IPS-18a (cell line): Measurements from ENCODE around the gene CCDC69.
"Not testable (repeated sequence)": the region's sequence is repeated elsewhere in the genome, so short reads cannot be mapped to it uniquely, and the experiment has no call there.

ENCODE experiments used
- H3K27ac ChIP-seq: one replicate; pipeline ENCODE4 v1.5.1; 2013; ENCODE audit warnings: low read length
- H3K27me3 ChIP-seq: one replicate; pipeline ENCODE4 v1.6.1; 2013; ENCODE audit warnings: mild to moderate bottlenecking, low read length; ENCODE audit not compliant: control insufficient read depth, insufficient read depth
- H3K36me3 ChIP-seq: one replicate; pipeline ENCODE4 v1.6.1; 2013; ENCODE audit warnings: low read depth, low read length; ENCODE audit not compliant: control insufficient read depth
- H3K4me1 ChIP-seq: one replicate; pipeline ENCODE4 v1.6.1; 2013; ENCODE audit warnings: low read depth, low read length; ENCODE audit not compliant: control insufficient read depth
- H3K4me3 ChIP-seq: one replicate; pipeline ENCODE4 v1.5.1; 2013; ENCODE audit warnings: low read length
- H3K9ac ChIP-seq: one replicate; pipeline ENCODE4 v1.6.1; 2013; ENCODE audit warnings: mild to moderate bottlenecking, low read length, moderate library complexity
- H3K9me3 ChIP-seq: one replicate; pipeline ENCODE4 v1.6.1; 2013; ENCODE audit warnings: low read depth, low read length; ENCODE audit not compliant: control insufficient read depth

CCDC69 gene

DNA sequence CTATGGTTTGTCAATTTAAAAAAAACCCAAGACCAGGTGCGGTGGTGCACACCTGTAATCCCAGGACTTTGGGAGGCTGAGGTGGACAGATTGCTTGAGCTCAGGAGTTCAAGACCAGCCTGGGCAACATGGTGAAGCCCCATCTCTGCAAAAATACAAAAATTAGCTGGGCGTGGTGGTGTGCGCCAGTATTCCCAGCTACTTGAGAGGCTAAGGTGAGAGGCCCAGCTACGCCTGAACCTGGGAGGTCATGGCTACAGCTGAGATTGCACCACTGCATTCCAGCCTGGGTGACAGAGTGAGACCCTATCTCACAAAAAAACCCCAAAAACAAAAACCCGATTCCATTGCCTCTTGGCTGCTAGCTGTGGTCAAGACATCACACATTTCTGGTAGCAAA, 31.1 kb upstream of the CCDC69 start:
- H3K27ac ChIP-seq, H3K4me3 ChIP-seq, H3K9me3 ChIP-seq, H3K36me3 ChIP-seq, H3K27me3 ChIP-seq, H3K9ac ChIP-seq: not testable (repeated sequence)
- H3K4me1 ChIP-seq = peaks cover 13% of the 10 kb centered on the region

DNA sequence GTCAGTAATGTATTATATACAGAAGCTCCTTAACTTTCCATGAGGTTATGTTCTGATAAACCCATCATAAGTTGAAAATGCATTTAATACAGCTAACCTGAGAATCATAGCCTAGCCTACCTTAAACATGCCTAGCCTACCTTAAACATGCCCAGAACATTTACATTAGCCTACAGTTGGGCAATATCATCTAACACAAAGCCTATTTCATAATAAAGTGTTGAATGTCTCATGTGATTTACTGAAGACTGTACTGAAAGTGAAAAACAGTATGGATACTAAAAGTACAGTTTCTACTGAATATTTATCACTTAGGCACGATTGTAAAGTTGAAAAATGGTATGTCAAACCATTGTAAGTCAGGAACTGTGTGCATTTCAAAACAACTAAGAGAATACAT, 30.7 kb upstream of the CCDC69 start:
- no peaks in the 10 kb centered on the region for H3K36me3 ChIP-seq
- H3K9me3 ChIP-seq = no peaks in the 10 kb centered on the region
- no peaks in the 10 kb centered on the region for H3K27me3 ChIP-seq
- no peak overlapping the region for H3K27ac ChIP-seq
- H3K9ac ChIP-seq = no peak overlapping the region
- H3K4me3 ChIP-seq = no peak overlapping the region
- H3K4me1 ChIP-seq = peaks cover 13% of the 10 kb centered on the region

DNA sequence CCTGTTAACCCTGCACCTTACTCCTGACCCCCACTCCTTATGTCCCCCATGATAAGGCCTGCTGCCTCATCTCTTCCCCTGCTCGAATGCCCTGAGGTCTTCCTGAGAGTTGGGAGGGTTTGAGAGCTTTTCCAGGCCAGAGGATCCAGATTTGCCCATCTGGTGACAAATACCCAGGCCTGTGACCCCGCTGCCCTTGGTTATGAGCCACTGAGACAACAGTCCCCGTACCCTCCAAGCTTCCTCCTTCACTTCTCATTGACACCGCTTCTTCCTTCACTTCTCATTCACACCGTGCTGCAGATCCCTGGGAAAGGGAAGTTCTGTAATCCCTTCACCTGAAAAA, 29.7 kb upstream of the CCDC69 start:
- peaks cover 13% of the 10 kb centered on the region for H3K4me1 ChIP-seq
- H3K9me3 ChIP-seq = no peaks in the 10 kb centered on the region
- no peaks in the 10 kb centered on the region for H3K27me3 ChIP-seq
- no peaks in the 10 kb centered on the region for H3K36me3 ChIP-seq
- peak overlapping the region; percentile 70 for H3K9ac ChIP-seq
- no peak overlapping the region for H3K27ac ChIP-seq
- peak overlapping the region; percentile 86 for H3K4me3 ChIP-seq

- Histone ChIP-seq H3K27ac (no peak within 1 kb of the TSS), H3K9me3 (no peaks in the 10 kb centered on the region), H3K4me1 (peaks cover 13% of the 10 kb centered on the region), H3K4me3 (peak within 1 kb of the TSS; percentile 86), H3K9ac (peak within 1 kb of the TSS; percentile 70), H3K36me3 (no peaks in the 10 kb centered on the region), H3K27me3 (no peaks in the 10 kb centered on the region)
Measured at GRCh38 chr5:151252762-151253604, 29.1 kb upstream of the CCDC69 start, which contains the start of gene GM2A. Gene GM2A (plus strand): TSS chr5:151253185. CDS start chr5:151253217, 32 bp downstream.

DNA sequence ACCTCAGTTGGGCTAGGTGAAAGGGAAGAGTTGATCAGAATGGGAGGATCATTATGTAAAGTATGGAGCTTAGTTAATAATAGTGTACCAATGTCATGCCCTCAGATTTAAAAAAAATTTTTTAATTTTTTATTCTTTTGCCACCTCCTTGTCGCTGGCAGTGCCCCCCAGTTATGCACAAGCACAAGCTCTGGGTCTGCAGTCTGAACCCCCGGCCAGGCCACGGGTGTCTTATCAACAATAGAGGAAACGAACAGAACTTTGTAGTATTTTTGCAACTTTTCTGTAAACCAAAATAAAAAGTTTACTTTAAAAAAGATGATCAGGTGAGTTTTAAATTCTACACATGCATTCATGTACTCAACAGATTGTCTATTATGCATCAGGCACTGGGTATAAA, 27.7 kb upstream of the CCDC69 start:
- H3K27me3 ChIP-seq = no peaks in the 10 kb centered on the region
- no peak overlapping the region for H3K27ac ChIP-seq
- peaks cover 13% of the 10 kb centered on the region for H3K4me1 ChIP-seq
- H3K36me3 ChIP-seq = no peaks in the 10 kb centered on the region
- H3K9ac ChIP-seq = no peak overlapping the region
- no peak overlapping the region for H3K4me3 ChIP-seq
- H3K9me3 ChIP-seq = no peaks in the 10 kb centered on the region

DNA sequence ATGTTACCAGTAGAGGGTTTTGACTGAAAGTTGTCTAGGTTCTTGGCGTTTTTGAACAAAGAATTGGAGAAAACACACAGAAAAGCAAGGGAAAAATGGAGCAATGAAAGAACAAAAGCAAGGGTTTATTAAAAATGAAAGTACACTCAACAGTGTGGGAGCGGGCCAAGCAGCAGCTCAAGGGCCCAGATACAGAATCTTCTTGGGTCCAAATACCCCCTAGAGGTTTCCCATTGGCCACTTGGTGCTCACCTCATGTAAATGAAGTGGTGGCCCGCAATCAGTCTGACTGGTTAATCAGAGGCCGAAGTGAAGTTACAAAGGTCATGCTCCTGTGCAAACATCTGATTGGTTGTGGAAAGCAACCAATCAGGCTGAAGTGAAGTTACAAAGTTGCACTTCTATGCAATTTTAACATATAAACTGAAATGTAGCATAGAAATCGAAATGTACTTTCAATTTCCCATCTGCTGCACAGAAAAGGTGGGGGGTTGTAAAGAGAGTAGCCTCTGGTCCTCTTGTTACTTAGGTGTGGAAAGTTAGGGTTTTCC, 27.2 kb upstream of the CCDC69 start:
- Histone ChIP-seq H3K9ac (no peak overlapping the region), H3K4me1 (peaks cover 13% of the 10 kb centered on the region), H3K27me3 (no peaks in the 10 kb centered on the region), H3K9me3 (no peaks in the 10 kb centered on the region), H3K27ac (no peak overlapping the region), H3K4me3 (no peak overlapping the region), H3K36me3 (no peaks in the 10 kb centered on the region)

- Histone ChIP-seq H3K9ac (no peak overlapping the region), H3K4me3 (no peak overlapping the region), H3K27ac (no peak overlapping the region)
Measured at GRCh38 chr5:151250346-151251000, 26.6 kb upstream of the CCDC69 start.

DNA sequence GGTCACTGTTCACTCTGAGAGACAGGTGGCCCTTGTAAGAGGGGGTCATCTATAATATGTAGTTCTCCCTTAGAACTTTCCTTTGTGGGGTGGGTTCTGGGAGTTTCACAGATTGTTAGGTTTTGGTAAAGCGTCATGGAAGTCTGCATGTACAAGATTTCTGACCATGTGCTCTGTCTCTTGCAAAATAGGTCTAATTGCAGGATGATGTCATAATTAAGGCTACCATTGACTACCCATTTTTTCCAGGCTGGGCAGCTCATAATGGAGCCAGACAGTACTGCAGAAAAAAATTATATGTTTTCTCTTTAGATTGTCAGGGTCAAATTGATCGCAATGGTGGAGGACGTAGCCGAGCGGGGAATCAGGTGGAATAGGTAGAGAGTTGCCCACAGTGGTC, 25.4 kb upstream of the CCDC69 start:
- Histone ChIP-seq H3K27me3 (no peaks in the 10 kb centered on the region), H3K4me3 (no peak overlapping the region), H3K36me3 (no peaks in the 10 kb centered on the region), H3K4me1 (peaks cover 13% of the 10 kb centered on the region), H3K9ac (no peak overlapping the region), H3K9me3 (no peaks in the 10 kb centered on the region), H3K27ac (no peak overlapping the region)

More at GRCh38 chr5:151250346-151251000, 26.6 kb upstream of the CCDC69 start:
- H3K4me1 ChIP-seq = peaks cover 13% of the 10 kb centered on the region
- H3K9me3 ChIP-seq = no peaks in the 10 kb centered on the region
- no peaks in the 10 kb centered on the region for H3K27me3 ChIP-seq
- H3K36me3 ChIP-seq = no peaks in the 10 kb centered on the region

- Histone ChIP-seq H3K9ac (no peak overlapping the region), H3K4me3 (no peak overlapping the region), H3K27ac (no peak overlapping the region), H3K36me3 (no peaks in the 10 kb centered on the region), H3K4me1 (peaks cover 8% of the 10 kb centered on the region), H3K9me3 (no peaks in the 10 kb centered on the region), H3K27me3 (no peaks in the 10 kb centered on the region)
Measured at GRCh38 chr5:151248651-151249050, 24.8 kb upstream of the CCDC69 start.

DNA sequence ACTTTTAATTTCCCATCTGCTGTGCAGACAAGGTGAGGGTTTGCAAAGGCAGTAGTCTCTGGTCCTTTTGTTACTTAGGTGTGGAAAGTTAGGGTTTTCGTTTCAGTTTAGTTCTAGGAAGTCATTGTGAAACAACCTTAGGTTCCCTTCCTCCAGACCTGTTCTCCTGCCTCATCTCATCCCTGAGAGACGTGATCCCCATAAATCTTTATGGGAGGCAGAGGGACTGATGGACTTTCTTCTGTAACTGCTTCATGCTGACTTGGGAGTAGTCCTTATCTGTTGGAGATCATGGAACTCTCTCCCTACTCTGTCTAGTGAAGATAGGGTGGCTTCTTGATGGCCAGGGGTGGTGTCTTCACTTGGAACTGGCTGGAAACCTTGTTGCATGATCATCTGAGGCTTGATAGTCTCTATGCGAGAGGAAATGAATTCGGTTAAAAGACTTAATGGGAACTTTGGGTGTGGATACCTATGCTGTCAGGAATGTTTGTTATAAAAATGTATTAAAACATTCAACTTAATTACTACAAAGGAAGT, 21.9 kb upstream of the CCDC69 start:
- Histone ChIP-seq H3K9ac (no peak overlapping the region), H3K27ac (no peak overlapping the region), H3K4me1 (peaks cover 8% of the 10 kb centered on the region), H3K9me3 (no peaks in the 10 kb centered on the region), H3K4me3 (no peak overlapping the region), H3K36me3 (no peaks in the 10 kb centered on the region), H3K27me3 (no peaks in the 10 kb centered on the region)

GRCh38 chr5:151244206-151244605, 20.3 kb upstream of the CCDC69 start:
- no peak overlapping the region for H3K9ac ChIP-seq
- no peaks in the 10 kb centered on the region for H3K36me3 ChIP-seq
- no peaks in the 10 kb centered on the region for H3K27me3 ChIP-seq
- no peaks in the 10 kb centered on the region for H3K9me3 ChIP-seq
- no peak overlapping the region for H3K4me3 ChIP-seq
- no peak overlapping the region for H3K27ac ChIP-seq
- H3K4me1 ChIP-seq = peaks cover 8% of the 10 kb centered on the region
